Measurements from ENCODE around the gene EXT2.
A peak's percentile ranks its signal among the peaks of the same experiment; 100 is the strongest.

The EXT2 gene

GRCh38 chr11:44088377-44088776 lies 7.1 kb upstream of the EXT2 start:
- no peak for DNase-seq

- no peak for DNase-seq
Observed at GRCh38 chr11:44088871-44089270, 6.6 kb upstream of the EXT2 start.

- no peak for DNase-seq
Observed at GRCh38 chr11:44090539-44090938, 4.9 kb upstream of the EXT2 start.

GRCh38 chr11:44094260-44094868 lies 1.1 kb upstream of the EXT2 start:
- peak; percentile 61 to 64 for DNase-seq

GRCh38 chr11:44096360-44097185 lies 1.1 kb downstream of the EXT2 start:
- DNase-seq: peak in 1 of 2 experiments; percentile 16

- no peak for DNase-seq
Observed at GRCh38 chr11:44097821-44098220, 2.3 kb downstream of the EXT2 start.

GRCh38 chr11:44101098-44101497 lies 5.6 kb downstream of the EXT2 start:
- DNase-seq: no peak

- DNase-seq: no peak
Observed at GRCh38 chr11:44104481-44105294, 9.2 kb downstream of the EXT2 start.

GRCh38 chr11:44108260-44108659 lies 12.8 kb downstream of the EXT2 start:
- DNase-seq: no peak

GRCh38 chr11:44110231-44110679 lies 14.8 kb downstream of the EXT2 start:
- DNase-seq: peak in 1 of 2 experiments; percentile 31

- no peak for DNase-seq
Observed at GRCh38 chr11:44112091-44112821, 16.8 kb downstream of the EXT2 start.

- no peak for DNase-seq
Observed at GRCh38 chr11:44113018-44113417, 17.5 kb downstream of the EXT2 start.

GRCh38 chr11:44113572-44113971 lies 18.1 kb downstream of the EXT2 start:
- no peak for DNase-seq

GRCh38 chr11:44116234-44116830 lies 20.9 kb downstream of the EXT2 start:
- no peak for DNase-seq

GRCh38 chr11:44120169-44120568 lies 24.7 kb downstream of the EXT2 start:
- peak in 1 of 2 experiments; percentile 1 for DNase-seq

- no peak for DNase-seq
Observed at GRCh38 chr11:44125598-44125997, 30.1 kb downstream of the EXT2 start.

- DNase-seq: no peak
Observed at GRCh38 chr11:44126304-44126703, 30.8 kb downstream of the EXT2 start.

GRCh38 chr11:44127130-44127529 lies 31.7 kb downstream of the EXT2 start:
- no peak for DNase-seq

GRCh38 chr11:44128729-44129128 lies 33.3 kb downstream of the EXT2 start:
- no peak for DNase-seq

GRCh38 chr11:44130751-44131150 lies 35.3 kb downstream of the EXT2 start:
- no peak for DNase-seq

- DNase-seq: peak; percentile 12 to 22
Observed at GRCh38 chr11:44133335-44133946, 38.0 kb downstream of the EXT2 start.

GRCh38 chr11:44134625-44135024 lies 39.1 kb downstream of the EXT2 start:
- no peak for DNase-seq
